ACHN (cell line): Measurements from ENCODE around the gene FAM110A.
"Not testable (repeated sequence)": the region's sequence is repeated elsewhere in the genome, so short reads cannot be mapped to it uniquely, and the experiment has no call there.

Source experiments
- DNase-seq: peaks from one replicate; pipeline ENCODE4 v3.0.0-alpha.2; 2015
- in situ Hi-C: cut with HindIII; loops from 2 replicates; pipeline ENCODE4 v1.10.0; 2017; ENCODE audit warnings: low sequenced_read_pairs, low pct_ligation_motif_present, low pct_unique_long_range_greater_than_20kb

The FAM110A gene

DNA sequence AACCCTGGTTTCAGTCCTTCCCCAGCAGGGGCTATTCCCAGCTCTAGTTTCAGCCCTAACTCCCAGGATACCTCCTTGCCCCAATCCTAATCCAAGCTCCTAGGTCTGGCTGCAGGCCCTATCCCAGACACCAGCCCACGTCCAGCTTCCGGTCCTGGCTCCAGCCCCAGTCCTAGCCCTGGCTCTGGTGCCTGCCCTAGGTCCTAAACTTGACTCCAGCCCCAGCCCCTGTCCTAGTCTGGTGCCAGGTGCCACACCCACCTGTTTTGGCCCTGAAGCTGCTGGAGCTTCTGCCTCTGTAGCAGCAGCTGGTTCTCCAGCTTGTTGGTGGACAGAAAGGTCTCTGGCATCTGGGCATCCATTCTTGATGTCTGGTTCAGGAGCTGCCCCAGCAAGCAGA is 54.5 kb downstream of the FAM110A start:
- in situ Hi-C loops = no loop called here

DNA sequence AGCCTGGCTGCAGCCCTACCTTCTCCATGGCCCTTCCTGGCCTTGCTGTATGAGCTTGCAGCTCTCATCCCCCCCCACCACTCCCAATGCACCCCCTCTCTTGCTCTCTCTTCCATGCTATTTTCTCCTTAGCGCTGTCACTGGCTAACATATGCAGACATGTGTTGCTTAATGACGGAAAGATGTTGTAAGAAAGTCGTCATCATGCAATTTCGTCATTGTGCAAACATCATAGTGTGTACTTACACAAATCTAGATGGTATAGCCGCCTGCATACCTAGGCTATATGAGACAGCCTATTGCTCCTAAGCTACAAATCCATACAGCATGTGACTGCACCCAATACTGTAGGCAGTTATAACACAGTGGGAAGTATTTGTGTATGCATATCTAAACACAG is 55.6 kb downstream of the FAM110A start:
- in situ Hi-C loops = no loop called here
- DNase-seq = no peak

More for the DNA sequence above, 54.5 kb downstream of the FAM110A start:
- no peak for DNase-seq

DNA sequence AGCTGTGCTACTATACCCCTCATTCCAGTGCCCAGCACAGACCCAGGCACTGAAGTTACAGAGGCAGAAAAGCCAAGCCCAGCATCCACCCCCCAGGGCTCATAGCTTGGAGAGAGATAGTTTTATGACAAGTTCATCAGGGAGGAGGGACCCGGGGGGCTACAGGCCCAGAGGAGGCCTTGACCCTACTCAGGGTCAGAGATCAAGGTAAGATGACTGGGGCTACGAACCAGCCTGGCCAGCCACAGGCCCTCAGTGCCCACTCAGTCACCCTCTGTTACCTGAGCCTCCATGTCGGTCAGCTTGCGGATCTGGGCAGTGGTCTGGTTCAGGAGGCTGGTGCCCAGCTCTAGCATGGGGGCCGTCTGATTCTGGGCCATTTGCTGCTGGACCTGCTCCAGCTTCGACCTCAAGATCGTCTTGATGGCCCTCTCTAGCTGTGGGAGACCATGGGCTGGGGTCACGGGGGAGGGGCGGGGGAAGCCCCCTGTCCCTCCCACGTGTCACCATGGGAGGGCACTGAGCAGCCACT is 56.5 kb downstream of the FAM110A start:
- no peak for DNase-seq
- in situ Hi-C loops = no loop called here

DNA sequence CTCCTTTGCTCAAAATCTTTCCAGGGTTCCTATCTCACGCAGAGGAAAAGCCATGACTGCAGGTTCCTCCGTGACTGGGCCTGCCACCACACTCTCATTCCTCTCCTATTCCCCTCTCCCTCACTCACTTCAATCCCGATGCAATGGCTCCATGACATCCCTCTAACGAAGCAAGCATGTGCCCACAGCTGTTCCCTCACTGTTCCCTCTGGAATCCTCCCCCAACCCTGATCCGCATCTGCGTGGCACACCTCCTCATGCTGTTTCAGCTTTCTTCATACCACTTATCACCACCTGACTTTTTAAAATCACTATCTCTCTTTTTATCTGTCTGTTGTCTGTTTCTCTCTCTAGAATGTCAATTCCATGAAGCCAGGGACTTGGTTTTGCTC is 57.1 kb downstream of the FAM110A start:
- in situ Hi-C loops = no loop called here
- no peak for DNase-seq

DNA sequence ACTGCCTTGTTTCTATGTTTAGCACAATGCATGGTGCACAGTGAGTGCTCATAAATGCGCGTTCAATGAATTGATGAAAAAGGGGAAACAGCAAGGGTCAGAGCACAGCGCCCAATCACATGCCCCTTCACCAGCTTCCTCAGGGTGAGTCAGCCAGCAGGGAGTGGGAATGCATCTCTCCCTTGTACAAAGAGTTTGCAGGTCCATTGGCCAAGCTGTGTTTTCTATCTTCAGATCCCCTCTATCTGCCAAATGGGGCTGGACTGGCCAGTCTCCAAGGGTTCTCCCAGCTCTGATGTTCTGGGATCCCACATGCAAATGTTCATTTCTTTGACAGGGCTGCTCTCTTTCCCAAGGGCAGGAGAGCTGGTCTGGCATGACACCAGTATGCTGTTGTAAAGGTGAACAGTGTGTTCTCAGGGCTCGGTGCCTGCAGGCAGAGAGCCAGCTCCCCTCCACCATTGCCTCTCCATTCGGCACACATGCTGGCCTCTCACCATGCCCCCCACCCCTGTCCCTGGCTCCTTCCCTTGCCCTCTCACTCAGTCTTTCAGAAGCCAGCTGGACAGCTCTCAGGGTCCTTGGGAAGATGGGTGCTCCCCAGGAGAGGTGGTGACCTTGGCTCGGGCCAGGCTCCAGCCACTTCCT is 57.7 kb downstream of the FAM110A start:
- in situ Hi-C loops = no loop called here
- DNase-seq = peak; percentile 27

DNA sequence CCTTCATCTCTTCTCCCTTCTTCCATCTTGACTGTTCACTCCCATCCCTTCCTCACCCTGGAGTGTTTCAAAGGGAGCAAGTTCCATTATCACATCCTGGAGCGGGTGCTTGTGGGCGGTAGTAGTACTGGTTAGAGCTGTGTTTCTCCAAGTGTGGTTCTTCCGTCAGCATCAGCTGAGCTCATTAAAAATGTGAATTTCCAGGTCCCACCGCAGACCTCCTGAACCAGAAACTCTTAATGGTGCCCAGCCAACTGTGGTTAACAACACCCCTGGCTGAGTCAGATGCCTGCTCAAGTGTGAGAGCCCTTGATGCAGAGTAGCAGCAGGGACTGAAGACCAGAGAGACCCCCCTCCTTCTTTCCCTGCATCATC is 58.2 kb downstream of the FAM110A start:
- DNase-seq = peak; percentile 92
- in situ Hi-C loops = no loop called here

DNA sequence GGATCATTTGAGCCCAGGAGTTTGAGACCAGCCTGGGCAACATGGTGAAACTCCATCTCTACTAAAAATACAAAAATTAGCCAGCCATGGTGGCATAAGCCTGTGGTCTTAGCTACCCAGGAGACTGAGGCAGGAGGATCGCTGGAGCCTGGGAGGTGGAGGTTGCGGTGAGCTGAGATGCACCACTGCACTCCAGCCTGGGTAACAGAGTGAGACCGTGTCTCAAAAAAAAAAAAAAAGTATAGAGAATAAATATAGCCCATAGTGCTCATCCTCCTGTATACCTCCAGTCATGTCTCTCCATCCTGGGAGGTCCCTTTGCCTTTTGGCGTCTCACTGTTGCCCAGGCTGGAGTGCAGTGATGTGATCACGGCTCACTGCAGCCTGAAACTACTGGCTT is 58.9 kb downstream of the FAM110A start:
- DNase-seq = peak; percentile 61
- in situ Hi-C loops = not testable (repeated sequence)
